Renal cortex interstitium (tissue), 15 donors: ENCODE measurements around the gene SAP25. TPM values are rescaled to one million over a fixed set of nuclear protein-coding genes. Genes with fewer than 3 reads are reported as not detected.
A peak's percentile ranks its signal among the peaks of the same experiment; 100 is the strongest.

Experiments used
- DNase-seq, 11 donors: peaks; one replicate each; pipeline ENCODE4 v3.0.0-alpha.2; 2013; ENCODE audit warnings: low read depth in 9 of 11, low spot score in 4 of 11; ENCODE audit errors: extremely low read depth in 1 of 11
- long read RNA-seq, 16 experiments: transcript quantifications; one replicate each; lab custom pipeline, GENCODE V29; 2026
- polyA plus RNA-seq, 3 donors: library from polyadenylated mRNA; unstranded; fragments of 120-200 nt; gene quantifications; one replicate each; pipeline ENCODE4 v1.2.1, GENCODE V29; 2013; ENCODE audit not compliant: insufficient read length in 3 of 3

The SAP25 gene
- polyA plus RNA-seq, result 1 to 10 TPM; 4.6 to 9.9 (median 7.5) TPM
- long read RNA-seq, donor 1, result 0 reads
- long read RNA-seq, donor 2, result 0 reads
- long read RNA-seq, donor 3, partial matches to known transcripts, result 0 of 2 reads
- long read RNA-seq, donor 3, other reads (novel, unspliced or antisense), result 0 of 2 reads
- long read RNA-seq, donor 4, partial matches to known transcripts, result 0 of 2 reads
- long read RNA-seq, donor 4, other reads (novel, unspliced or antisense), result 0 of 2 reads
- long read RNA-seq, donor 5, result 0 reads
- long read RNA-seq, donor 6, partial matches to known transcripts, result 0 of 4 reads
- long read RNA-seq, donor 6, other reads (novel, unspliced or antisense), result 0 of 4 reads
- long read RNA-seq, donor 7, partial matches to known transcripts, result 0 of 1 reads
- long read RNA-seq, donor 7, other reads (novel, unspliced or antisense), result 0 of 1 reads
- long read RNA-seq, donor 8, result 0 reads
- long read RNA-seq, donor 9, result 0 reads
- long read RNA-seq, donor 10, result 0 reads
- long read RNA-seq, donor 11, result 0 reads
- long read RNA-seq, donor 12, result 0 reads
- long read RNA-seq, donor 13, result 0 reads
- long read RNA-seq, donor 14, result 0 reads
- long read RNA-seq, donor 15, partial matches to known transcripts, result 0 of 1 reads
- long read RNA-seq, donor 15, other reads (novel, unspliced or antisense), result 0 of 1 reads
- long read RNA-seq, donor 16, partial matches to known transcripts, result 0 of 3 reads
- long read RNA-seq, donor 16, other reads (novel, unspliced or antisense), result 0 of 3 reads

GRCh38 chr7:100573691-100574361 is at the start of gene SAP25:
TSS of gene SAP25 (minus strand) at chr7:100573900. CDS start at chr7:100573742, 158 bp downstream.
- DNase-seq, result no peak

DNA sequence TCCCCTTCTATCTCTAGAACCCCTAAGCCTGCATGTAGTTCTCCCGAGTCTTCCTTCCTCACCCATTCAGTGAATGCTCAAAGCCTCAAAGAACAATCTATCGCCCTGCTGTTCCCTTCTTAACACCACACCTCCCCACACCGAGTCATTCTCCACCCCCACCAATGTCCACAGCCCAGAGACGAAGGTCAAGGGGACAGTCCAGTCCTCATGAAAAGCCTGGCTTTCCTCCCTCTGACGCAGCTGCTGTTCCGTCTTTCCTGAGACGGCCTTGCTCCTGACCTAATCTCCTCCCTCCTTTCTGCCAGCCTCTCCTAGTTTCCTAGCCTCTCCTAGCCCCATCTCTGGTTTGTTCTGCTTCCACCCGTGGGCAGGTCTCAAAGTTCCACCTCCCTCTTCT is 47.9 kb upstream of the SAP25 start:
- DNase-seq, result no peak

DNA sequence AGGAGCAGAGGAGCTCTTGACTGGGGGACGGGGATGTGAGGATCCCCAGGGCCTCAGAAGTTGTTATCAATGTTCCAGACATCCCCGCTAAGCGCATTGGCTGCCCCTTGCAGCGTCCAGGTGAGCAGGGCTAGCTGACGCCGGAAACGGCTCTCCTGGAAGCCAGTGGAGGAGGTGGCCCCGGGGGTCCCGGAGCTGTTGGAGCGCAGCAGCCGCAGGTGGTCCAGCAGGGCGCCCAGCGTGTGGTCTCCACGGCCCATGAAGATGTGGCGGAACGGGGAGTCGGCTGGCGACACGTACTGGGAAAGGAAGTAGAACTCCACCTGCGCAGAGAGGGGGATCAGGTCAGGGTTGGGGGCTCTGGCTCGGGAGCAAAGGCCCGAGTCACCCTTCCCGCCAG is 47.1 kb upstream of the SAP25 start:
- DNase-seq, result no peak

DNA sequence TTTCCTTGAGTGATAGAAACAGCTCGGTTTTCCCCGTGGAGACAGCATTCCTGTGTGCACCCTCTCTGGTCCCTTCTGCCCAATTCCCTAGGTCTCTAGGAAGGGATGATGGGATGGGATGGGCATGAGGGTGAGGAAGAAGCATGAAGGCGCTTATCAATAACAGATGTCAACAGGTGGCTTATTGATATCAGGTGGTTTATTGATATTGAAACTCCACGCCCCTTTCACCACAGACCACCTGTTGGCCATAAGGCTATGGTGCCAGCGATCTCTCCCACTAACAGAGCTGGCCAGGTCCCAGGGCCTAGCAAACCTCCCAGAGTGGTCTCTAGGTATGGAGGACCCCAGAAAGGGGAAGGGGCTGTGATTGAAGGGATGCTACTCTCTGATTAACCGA is 46.5 kb upstream of the SAP25 start:
- no peak for DNase-seq

- no peak for DNase-seq
Observed at GRCh38 chr7:100614308-100614861, 40.7 kb upstream of the SAP25 start.

GRCh38 chr7:100613412-100614175 is 39.9 kb upstream of the SAP25 start:
- no peak for DNase-seq

GRCh38 chr7:100612730-100613390 is 39.2 kb upstream of the SAP25 start:
- no peak for DNase-seq

DNA sequence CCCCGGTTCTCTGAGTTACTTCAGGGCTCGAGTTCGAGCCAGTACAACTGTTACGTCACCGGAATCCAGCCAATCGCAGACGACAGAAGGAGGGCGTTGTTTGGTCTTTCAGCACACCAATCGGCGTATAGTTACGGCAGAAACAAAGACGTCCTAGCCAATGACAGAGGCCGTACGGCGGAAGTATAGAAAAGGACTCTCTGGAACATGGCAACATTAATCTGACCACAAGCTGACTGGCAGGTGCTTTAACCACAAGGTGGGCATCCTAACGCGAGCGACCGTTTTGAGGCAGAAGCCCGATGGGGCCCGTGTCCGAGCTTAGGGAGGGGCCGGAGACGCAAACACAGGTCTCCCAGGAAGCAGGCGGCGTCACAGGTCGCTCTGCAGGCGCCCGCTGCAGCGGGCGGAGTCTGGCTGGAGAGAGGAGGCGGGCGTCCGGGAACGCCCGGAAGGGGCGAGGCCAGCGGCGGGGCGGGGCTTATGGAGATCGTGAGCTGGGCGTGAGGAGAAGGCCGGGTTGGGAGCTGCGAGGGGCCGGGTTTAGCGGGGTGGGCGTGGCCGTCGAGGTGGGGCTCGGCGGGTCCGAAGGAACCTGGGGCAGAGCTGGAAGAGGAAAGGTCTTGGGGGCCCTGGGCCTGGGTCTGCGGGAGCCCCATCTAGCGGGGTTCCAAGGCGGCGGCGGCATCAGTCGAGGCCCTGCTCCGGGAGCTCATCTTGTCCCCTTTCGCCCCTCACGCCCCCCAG is 38.5 kb upstream of the SAP25 start, which contains the start of gene MOSPD3:
TSS of gene MOSPD3 (plus strand) at position 558 of the 747 bp plus-strand sequence. CDS start 252 bp downstream, outside the sequence.
- peak; percentile 98 to 100 (median 100) for DNase-seq

- no peak for DNase-seq
Observed at GRCh38 chr7:100609958-100610357, 36.3 kb upstream of the SAP25 start.

DNA sequence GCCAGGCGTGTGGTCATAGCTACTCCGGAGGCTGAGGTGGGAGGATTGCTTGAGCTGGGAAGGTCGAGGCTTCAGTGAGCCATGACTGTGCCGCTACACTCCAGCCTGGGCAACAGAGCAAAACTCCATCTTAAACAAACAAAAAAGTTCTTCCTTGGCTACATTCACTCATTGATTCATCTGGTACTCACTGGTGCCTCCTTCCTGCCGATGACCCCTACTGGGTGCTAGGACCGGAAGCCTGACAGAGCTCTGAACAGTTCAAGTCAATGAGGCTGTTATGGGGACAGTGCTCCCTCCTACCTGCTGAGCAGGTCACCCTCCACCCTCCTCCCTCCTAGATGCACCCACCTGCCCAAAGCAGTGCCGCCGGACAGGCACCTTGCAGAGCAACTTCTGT is 33.4 kb upstream of the SAP25 start:
- DNase-seq, result no peak

- no peak for DNase-seq
Observed at GRCh38 chr7:100606313-100606712, 32.6 kb upstream of the SAP25 start.

GRCh38 chr7:100604976-100605911 is 31.5 kb upstream of the SAP25 start:
- DNase-seq, result no peak

GRCh38 chr7:100604028-100604975 is 30.6 kb upstream of the SAP25 start:
- no peak for DNase-seq

DNA sequence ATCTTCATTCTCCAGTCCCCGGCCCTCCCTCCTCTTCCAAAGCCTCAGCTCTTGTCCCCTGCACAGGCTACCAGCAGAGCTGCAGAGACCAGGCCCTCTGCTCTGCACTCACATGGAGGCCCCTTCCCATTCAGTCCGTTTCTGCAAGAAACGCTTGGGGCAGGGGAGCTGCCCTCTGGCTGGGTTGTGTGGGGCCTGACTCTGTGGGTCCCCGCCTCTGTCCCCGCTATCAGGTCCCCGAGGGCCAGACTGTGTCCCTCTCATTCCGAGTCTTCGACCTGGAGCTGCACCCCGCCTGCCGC is 30.0 kb upstream of the SAP25 start:
- no peak for DNase-seq

GRCh38 chr7:100602889-100603725 is 29.4 kb upstream of the SAP25 start:
- DNase-seq, result peak in 2 of 11 donors; percentile 71 to 77
